ENCODE measurements around the gene SAMM50. TPM values are rescaled to one million over a fixed set of nuclear protein-coding genes. Genes with fewer than 3 reads are reported as not detected.

Gene SAMM50
- total and polyA plus RNA-seq, 4 donors, result 19.2 to 30.1 (median 26.0) TPM

DNA sequence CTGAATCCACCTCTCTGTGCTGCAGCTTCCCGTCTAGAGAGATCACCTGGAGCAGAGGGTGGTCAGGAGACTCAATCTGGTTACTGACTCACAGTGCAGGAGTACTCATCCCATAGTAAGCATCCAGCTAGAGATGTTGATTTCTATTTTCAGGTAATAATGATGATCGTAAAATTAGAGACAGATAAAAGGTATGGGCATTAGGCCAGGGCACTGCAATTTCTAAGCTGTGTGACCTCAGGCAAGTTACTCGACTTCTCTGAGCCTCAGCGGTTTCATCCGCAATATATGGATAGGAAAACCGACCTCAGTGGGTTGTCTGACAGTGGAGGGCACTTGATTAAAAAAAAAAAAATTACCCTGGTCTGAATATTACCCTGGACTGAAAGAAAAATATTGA lies 13.8 kb upstream of the SAMM50 start:
- H3K27ac ChIP-seq (ENCODE audit: low read depth in 1 of 2, low read length in 2 of 2), result no peak overlapping the region
- DNase-seq (ENCODE audit: low spot score), result no peak
- WGBS, result 90% methylated on average over 6 of the region's 6 CpGs
- H3K9ac ChIP-seq (ENCODE audit: low read depth in 1 of 2, low read length in 2 of 2), result no peak overlapping the region
- peaks cover 7 to 76% (median 70%) of the 10 kb centered on the region in 4 donors for H3K36me3 ChIP-seq (ENCODE audit: control insufficient read depth in 4 of 4, insufficient read depth in 3 of 4, low read depth in 1 of 4, low read length in 3 of 4)
- no peak overlapping the region for H3K4me3 ChIP-seq (ENCODE audit: low read depth in 1 of 3, low read length in 3 of 3)
- peaks cover 0 to 3% (median 0%) of the 10 kb centered on the region in 4 donors for H3K4me1 ChIP-seq (ENCODE audit: control insufficient read depth in 4 of 4, insufficient read depth in 4 of 4, low read length in 3 of 4)
- TF ChIP-seq, protein P1, sequence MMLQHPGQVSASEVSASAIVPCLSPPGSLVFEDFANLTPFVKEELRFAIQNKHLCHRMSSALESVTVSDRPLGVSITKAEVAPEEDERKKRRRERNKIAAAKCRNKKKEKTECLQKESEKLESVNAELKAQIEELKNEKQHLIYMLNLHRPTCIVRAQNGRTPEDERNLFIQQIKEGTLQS (IDR thresholded peaks at IDR 0.05), result no peak
- TF ChIP-seq YY1 (IDR thresholded peaks at IDR 0.05) (no peak), TAF1 (conservative IDR thresholded peaks at IDR 0.05) (no peak), HNF4A (conservative IDR thresholded peaks at IDR 0.05) (no peak), EGR1 (IDR thresholded peaks at IDR 0.05; ENCODE audit: low read depth in 2 of 2) (no peak), JUND (IDR thresholded peaks at IDR 0.05) (no peak), HNF4G (IDR thresholded peaks at IDR 0.05) (no peak), RAD21 (IDR thresholded peaks at IDR 0.05) (no peak), SP1 (IDR thresholded peaks at IDR 0.05) (no peak), RXRA (IDR thresholded peaks at IDR 0.05) (no peak), GABPA (IDR thresholded peaks at IDR 0.05 in 1 of 2, conservative IDR thresholded peaks at IDR 0.05 in 1 of 2) (no peak), NR2F2 (IDR thresholded peaks at IDR 0.05) (no peak), FOXA1 (IDR thresholded peaks at IDR 0.05) (no peak), FOXA2 (IDR thresholded peaks at IDR 0.05) (no peak)
- TF ChIP-seq, protein P2, sequence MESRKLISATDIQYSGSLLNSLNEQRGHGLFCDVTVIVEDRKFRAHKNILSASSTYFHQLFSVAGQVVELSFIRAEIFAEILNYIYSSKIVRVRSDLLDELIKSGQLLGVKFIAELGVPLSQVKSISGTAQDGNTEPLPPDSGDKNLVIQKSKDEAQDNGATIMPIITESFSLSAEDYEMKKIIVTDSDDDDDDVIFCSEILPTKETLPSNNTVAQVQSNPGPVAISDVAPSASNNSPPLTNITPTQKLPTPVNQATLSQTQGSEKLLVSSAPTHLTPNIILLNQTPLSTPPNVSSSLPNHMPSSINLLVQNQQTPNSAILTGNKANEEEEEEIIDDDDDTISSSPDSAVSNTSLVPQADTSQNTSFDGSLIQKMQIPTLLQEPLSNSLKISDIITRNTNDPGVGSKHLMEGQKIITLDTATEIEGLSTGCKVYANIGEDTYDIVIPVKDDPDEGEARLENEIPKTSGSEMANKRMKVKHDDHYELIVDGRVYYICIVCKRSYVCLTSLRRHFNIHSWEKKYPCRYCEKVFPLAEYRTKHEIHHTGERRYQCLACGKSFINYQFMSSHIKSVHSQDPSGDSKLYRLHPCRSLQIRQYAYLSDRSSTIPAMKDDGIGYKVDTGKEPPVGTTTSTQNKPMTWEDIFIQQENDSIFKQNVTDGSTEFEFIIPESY (IDR thresholded peaks at IDR 0.05), result no peak
- TF ChIP-seq, protein P3, sequence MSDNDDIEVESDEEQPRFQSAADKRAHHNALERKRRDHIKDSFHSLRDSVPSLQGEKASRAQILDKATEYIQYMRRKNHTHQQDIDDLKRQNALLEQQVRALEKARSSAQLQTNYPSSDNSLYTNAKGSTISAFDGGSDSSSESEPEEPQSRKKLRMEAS (IDR thresholded peaks at IDR 0.05), result no peak
- TF ChIP-seq, protein P4, sequence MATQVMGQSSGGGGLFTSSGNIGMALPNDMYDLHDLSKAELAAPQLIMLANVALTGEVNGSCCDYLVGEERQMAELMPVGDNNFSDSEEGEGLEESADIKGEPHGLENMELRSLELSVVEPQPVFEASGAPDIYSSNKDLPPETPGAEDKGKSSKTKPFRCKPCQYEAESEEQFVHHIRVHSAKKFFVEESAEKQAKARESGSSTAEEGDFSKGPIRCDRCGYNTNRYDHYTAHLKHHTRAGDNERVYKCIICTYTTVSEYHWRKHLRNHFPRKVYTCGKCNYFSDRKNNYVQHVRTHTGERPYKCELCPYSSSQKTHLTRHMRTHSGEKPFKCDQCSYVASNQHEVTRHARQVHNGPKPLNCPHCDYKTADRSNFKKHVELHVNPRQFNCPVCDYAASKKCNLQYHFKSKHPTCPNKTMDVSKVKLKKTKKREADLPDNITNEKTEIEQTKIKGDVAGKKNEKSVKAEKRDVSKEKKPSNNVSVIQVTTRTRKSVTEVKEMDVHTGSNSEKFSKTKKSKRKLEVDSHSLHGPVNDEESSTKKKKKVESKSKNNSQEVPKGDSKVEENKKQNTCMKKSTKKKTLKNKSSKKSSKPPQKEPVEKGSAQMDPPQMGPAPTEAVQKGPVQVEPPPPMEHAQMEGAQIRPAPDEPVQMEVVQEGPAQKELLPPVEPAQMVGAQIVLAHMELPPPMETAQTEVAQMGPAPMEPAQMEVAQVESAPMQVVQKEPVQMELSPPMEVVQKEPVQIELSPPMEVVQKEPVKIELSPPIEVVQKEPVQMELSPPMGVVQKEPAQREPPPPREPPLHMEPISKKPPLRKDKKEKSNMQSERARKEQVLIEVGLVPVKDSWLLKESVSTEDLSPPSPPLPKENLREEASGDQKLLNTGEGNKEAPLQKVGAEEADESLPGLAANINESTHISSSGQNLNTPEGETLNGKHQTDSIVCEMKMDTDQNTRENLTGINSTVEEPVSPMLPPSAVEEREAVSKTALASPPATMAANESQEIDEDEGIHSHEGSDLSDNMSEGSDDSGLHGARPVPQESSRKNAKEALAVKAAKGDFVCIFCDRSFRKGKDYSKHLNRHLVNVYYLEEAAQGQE (IDR thresholded peaks at IDR 0.05), result no peak
- TF ChIP-seq, protein P5, sequence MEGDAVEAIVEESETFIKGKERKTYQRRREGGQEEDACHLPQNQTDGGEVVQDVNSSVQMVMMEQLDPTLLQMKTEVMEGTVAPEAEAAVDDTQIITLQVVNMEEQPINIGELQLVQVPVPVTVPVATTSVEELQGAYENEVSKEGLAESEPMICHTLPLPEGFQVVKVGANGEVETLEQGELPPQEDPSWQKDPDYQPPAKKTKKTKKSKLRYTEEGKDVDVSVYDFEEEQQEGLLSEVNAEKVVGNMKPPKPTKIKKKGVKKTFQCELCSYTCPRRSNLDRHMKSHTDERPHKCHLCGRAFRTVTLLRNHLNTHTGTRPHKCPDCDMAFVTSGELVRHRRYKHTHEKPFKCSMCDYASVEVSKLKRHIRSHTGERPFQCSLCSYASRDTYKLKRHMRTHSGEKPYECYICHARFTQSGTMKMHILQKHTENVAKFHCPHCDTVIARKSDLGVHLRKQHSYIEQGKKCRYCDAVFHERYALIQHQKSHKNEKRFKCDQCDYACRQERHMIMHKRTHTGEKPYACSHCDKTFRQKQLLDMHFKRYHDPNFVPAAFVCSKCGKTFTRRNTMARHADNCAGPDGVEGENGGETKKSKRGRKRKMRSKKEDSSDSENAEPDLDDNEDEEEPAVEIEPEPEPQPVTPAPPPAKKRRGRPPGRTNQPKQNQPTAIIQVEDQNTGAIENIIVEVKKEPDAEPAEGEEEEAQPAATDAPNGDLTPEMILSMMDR (IDR thresholded peaks at IDR 0.05; ENCODE audit: low read depth, low read length, missing input control), result no peak
- no peaks in the 10 kb centered on the region for H3K27me3 ChIP-seq (ENCODE audit: control insufficient read depth in 4 of 4, insufficient read depth in 4 of 4, low read length in 3 of 4)
- H3K9me3 ChIP-seq (ENCODE audit: control insufficient read depth in 4 of 4, low read length in 3 of 4), result no peaks in the 10 kb centered on the region

Data from liver (tissue), 9 donors.